Measurements from ENCODE around the gene PARVG.

- no peak for TF ChIP-seq POLR2AphosphoS5 (IDR thresholded peaks at IDR 0.05; ENCODE audit: borderline replicate concordance, low read depth, low read length)
- TF ChIP-seq EZH2 (IDR thresholded peaks at IDR 0.05): no peak
Observed at GRCh38 chr22:44179196-44179988, 1.3 kb upstream of the PARVG start.

All from SK-N-MC (cell line).